HG03469 (cell line): ENCODE results near the gene ACADL.
A peak's percentile ranks its signal among the peaks of the same experiment; 100 is the strongest.

Experiments
- ATAC-seq: cut with Tn5 transposase; IDR thresholded peaks from one replicate; pipeline ENCODE4 v1.9.1; 2021; ENCODE audit warnings: mild to moderate bottlenecking, moderate library complexity, moderate number of reproducible peaks; ENCODE audit not compliant: unreplicated experiment

Gene ACADL

GRCh38 chr2:210171309-210172218 is 53.7 kb downstream of the ACADL start, which contains the start of gene KANSL1L:
Gene KANSL1L (minus strand): TSS chr2:210171409. CDS start chr2:210154582, 16,827 bp downstream.
- ATAC-seq: peak; percentile 48

DNA sequence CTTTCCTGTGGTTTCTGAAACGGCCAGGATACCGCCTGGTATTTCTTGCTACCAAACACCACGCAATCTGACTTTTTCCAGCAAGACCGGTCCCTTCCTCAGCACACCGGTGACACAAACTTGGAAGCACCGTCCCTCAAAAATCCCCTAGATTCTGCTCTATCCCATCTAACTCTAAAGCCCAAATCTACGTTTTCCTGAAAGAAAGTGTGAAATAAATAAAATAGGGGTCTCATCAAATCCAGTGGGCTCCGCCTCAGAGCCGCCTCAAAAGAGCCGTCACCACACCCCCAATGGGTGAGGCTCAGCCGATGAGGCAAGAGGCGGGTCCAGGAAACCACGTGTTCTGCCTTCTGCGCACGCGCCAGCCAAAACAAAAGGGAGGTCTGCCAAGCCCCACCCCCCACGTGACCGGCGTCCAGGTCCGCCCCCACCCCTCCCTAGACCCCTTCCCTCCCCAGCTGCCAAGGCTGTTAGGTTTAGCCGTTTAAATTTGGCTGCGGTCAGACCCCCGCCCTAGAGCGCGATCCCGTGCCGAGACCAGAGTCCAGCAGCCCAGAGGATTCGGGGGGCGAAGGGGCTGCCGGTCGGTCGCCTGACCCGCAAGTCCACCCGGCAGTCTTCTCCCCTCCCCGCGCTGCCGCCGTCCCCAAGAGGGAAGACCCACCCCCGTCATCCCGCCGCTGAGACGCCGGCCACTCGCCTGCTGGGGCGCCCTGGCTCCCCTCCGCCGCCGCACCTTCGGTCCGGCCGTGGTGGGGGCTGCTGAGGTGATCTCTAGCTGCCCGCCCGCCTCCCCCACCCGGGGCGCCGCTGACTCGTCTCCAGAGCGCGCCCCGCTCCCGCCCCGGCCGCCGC is 54.6 kb downstream of the ACADL start:
- peak; percentile 56 for ATAC-seq

DNA sequence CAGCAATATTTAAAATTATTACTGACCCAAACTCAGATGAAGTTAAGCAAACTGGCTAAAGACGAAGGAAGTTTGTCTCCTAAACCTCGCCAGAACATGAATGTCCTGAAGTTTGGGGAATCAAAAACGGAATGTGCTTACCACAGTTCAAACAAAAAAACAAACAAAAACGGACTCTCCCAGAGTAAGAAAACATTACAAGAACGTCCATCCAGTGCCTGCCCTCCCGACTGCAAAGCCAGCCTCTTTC is 55.1 kb downstream of the ACADL start:
- ATAC-seq: no peak

- peak; percentile 30 for ATAC-seq
Observed at GRCh38 chr2:210169516-210170195, 55.6 kb downstream of the ACADL start.

- ATAC-seq: no peak
Observed at GRCh38 chr2:210167227-210167626, 58.0 kb downstream of the ACADL start.

- ATAC-seq: no peak
Observed at GRCh38 chr2:210162466-210163124, 62.7 kb downstream of the ACADL start.

DNA sequence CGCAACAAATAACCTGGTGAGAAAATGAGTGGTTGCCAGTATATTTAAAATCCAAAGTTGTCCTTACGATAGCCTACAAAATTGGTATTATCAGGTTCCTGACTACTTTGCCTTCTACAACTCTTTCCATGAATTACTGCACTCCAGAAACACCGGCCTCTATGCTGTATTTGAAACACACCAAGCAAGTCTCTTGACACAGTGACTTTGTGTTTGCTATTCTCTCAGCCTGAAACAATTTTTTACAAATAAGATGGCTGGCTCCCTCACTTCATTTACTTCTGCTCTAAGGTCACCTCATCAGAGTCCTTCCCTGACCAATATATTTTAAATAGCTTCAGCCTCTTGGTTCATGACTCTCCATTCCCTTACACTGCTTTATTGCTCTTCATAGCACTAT is 66.2 kb downstream of the ACADL start:
- no peak for ATAC-seq

- no peak for ATAC-seq
Observed at GRCh38 chr2:210158236-210158635, 67.0 kb downstream of the ACADL start.

DNA sequence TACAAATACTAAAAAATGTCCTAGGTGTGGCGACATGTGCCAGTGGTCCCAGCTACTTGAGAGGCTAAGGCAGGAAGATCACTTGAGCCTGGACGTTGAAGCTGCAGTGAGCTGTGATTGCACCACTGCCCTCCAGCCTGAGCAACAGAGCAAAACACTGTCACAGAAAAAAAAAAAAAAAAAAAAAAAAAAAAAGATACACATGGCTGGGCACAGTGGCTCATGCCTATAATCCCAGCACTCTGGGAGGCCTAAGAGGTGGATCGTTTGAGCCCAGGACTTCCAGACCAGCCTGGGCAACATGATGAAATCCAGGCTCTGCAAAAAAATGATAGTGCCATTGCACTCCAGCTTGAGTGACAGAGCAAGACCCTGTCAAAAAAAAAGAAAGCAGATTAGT is 67.7 kb downstream of the ACADL start:
- no peak for ATAC-seq

DNA sequence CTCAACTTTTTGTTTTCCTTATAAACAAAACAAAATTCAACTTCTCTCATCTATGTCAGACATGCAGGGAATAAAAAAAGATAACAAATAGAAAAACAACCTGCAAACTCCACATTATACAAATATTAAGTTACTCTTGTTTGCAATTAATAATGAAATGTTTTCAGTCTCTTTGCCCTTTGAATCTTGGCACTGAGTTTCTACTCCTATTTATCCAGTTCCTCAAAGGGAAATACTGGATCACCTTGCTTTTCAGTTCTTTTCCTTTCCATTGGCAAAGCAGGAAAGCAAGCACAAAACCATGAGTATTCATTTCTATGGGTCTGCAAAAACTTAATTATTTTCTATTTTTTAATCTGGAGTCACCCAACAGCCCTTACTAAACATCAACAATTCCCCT is 77.6 kb downstream of the ACADL start:
- ATAC-seq: no peak
